SH-SY5Y (cell line): ENCODE data around the gene TRPM3.

Experiments used
- GATA2 ChIP-seq: IDR thresholded peaks from 2 replicates; pipeline ENCODE4 v1.6.1; 2011; ENCODE audit warnings: mild to moderate bottlenecking, low read depth, low read length
- GATA3 ChIP-seq: IDR thresholded peaks from 2 replicates; pipeline ENCODE4 v1.6.1; 2011; ENCODE audit warnings: low read depth, mild to moderate bottlenecking, low read length, moderate library complexity

DNA sequence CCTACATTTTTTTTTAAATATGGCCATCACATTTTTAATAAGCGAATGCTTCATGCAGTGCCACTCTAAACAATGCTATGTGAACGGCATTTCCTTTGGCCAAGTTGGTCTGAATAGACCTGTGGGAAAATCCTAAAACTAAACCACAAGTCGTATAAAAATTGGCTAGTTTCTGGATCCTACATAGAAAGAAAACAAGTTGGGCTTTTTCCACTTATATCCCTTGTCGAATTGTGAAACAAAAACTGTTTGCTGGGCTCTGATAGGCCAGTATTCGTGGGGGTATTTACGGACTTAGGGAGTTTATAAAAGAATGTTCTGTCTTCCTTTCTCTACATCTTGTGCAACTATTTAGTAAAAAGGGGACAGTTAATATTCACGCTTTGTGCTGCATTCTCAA lies 553.9 kb downstream of the TRPM3 start:
- TF ChIP-seq GATA3, result no peak
- no peak for TF ChIP-seq GATA2
